Astrocyte (in vitro differentiated cells and primary cell): ENCODE data around the gene OR5V1. TPM values are rescaled to one million over a fixed set of nuclear protein-coding genes. Genes with fewer than 3 reads are reported as not detected.
"Not testable (repeated sequence)": the region's sequence is repeated elsewhere in the genome, so short reads cannot be mapped to it uniquely, and the experiment has no call there.

ENCODE experiments used
- DNase-seq: peaks from one replicate; pipeline ENCODE4 v3.0.0-alpha.2; 2010; ENCODE audit warnings: low read depth
- FAIRE-seq: peaks from 2 replicates; lab custom pipeline; 2011; peaks lifted over from hg19 to GRCh38; lab: Jason Lieb, UNC
- H2AFZ ChIP-seq: 2 replicates; pipeline ENCODE4 v1.6.0; 2012; ENCODE audit warnings: low read depth, low read length, inconsistent platforms
- H3K27ac ChIP-seq: 2 replicates; pipeline ENCODE4 v1.5.1; 2011; ENCODE audit warnings: low read depth, low read length, inconsistent platforms
- H3K27me3 ChIP-seq: 2 replicates; pipeline ENCODE4 v1.6.0; 2011; ENCODE audit warnings: low read length, inconsistent platforms; ENCODE audit not compliant: insufficient read depth
- H3K36me3 ChIP-seq: 2 replicates; pipeline ENCODE4 v1.5.1; 2011; ENCODE audit warnings: low read length, inconsistent platforms; ENCODE audit not compliant: insufficient read depth
- H3K4me1 ChIP-seq: 2 replicates; pipeline ENCODE4 v1.5.1; 2011; ENCODE audit warnings: low read length, inconsistent platforms; ENCODE audit not compliant: insufficient read depth
- H3K4me2 ChIP-seq: 2 replicates; pipeline ENCODE4 v1.6.0; 2012; ENCODE audit warnings: low read length, inconsistent platforms
- H3K4me3 ChIP-seq: 2 replicates; pipeline ENCODE4 v1.5.1; 2011; ENCODE audit warnings: low read depth, mild to moderate bottlenecking, low read length, inconsistent platforms; ENCODE audit not compliant: insufficient read depth
- H3K79me2 ChIP-seq: 2 replicates; pipeline ENCODE4 v1.6.0; 2012; ENCODE audit warnings: mild to moderate bottlenecking, low read length, inconsistent platforms; ENCODE audit not compliant: insufficient read depth
- H3K9ac ChIP-seq: 2 replicates; pipeline ENCODE4 v1.6.0; 2012; ENCODE audit warnings: mild to moderate bottlenecking, low read length, inconsistent platforms
- H3K9me3 ChIP-seq: 2 replicates; pipeline ENCODE4 v1.5.1; 2012; ENCODE audit warnings: low read depth, mild to moderate bottlenecking, low read length, inconsistent platforms; ENCODE audit not compliant: insufficient read depth
- H4K20me1 ChIP-seq: 2 replicates; pipeline ENCODE4 v1.6.0; 2012; ENCODE audit warnings: low read length, inconsistent platforms; ENCODE audit not compliant: insufficient read depth
- H3K27ac Mint-ChIP-seq: one replicate; pipeline ENCODE4 v1.8.0; 2021; ENCODE audit warnings: mild to moderate bottlenecking, mixed read lengths; ENCODE audit not compliant: unreplicated experiment
- H3K27me3 Mint-ChIP-seq: one replicate; pipeline ENCODE4 v1.8.0; 2021; ENCODE audit warnings: low read depth, mixed read lengths; ENCODE audit not compliant: unreplicated experiment
- H3K36me3 Mint-ChIP-seq: one replicate; pipeline ENCODE4 v1.8.0; 2021; ENCODE audit warnings: low read depth, mixed read lengths; ENCODE audit not compliant: unreplicated experiment
- H3K4me1 Mint-ChIP-seq: one replicate; pipeline ENCODE4 v1.8.0; 2021; ENCODE audit warnings: low read depth, mixed read lengths; ENCODE audit not compliant: unreplicated experiment
- H3K4me3 Mint-ChIP-seq: one replicate; pipeline ENCODE4 v1.8.0; 2021; ENCODE audit warnings: mild to moderate bottlenecking, moderate library complexity, mixed read lengths; ENCODE audit not compliant: unreplicated experiment
- H3K9me3 Mint-ChIP-seq: one replicate; pipeline ENCODE4 v1.8.0; 2021; ENCODE audit warnings: mild to moderate bottlenecking, mixed read lengths; ENCODE audit not compliant: unreplicated experiment
- CTCF ChIP-seq: IDR thresholded peaks from 2 replicates; pipeline ENCODE4 v1.5.1; 2011; ENCODE audit warnings: low read depth, mild to moderate bottlenecking, inconsistent platforms, low read length, moderate library complexity; ENCODE audit not compliant: insufficient read depth
- EZH2 ChIP-seq: IDR thresholded peaks from 2 replicates; pipeline ENCODE4 v1.6.1; 2012; ENCODE audit warnings: mild to moderate bottlenecking, low read length, inconsistent platforms; ENCODE audit not compliant: insufficient read depth
- total RNA-seq: library from RNA; stranded (reverse); gene quantifications from 2 replicates; pipeline ENCODE4 v1.2.1, GENCODE V29; 2021

OR5V1 gene
- total RNA-seq, 1 donor from 2014 or later, result not detected

DNA sequence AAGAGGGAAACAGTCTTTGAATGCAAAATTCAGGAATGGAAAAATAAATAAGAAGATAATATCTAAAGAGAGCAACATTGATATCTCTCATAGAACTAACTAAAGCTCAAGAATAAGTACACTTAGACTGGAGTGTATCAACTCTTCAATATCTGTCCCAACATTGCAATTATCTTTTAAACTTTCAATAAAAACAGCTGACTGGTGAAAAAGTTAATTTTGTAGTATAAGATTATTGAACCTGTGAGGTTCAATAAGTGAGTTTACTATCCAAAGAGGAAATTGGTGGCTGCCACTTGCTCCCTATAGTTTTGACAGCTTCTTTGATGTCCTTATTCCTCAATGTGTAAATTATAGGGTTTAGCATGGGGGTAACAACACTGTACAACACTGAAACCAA, 13.7 kb downstream of the OR5V1 start:
- Mint-ChIP-seq H3K36me3 (no peaks in the 10 kb centered on the region), H3K9me3 (peaks cover 11% of the 10 kb centered on the region), H3K4me3 (no peak overlapping the region), H3K27ac (no peak overlapping the region), H3K27me3 (peaks cover 2% of the 10 kb centered on the region), H3K4me1 (no peaks in the 10 kb centered on the region)
- no peak overlapping the region for H3K27ac ChIP-seq
- H4K20me1 ChIP-seq, result no peaks in the 10 kb centered on the region
- DNase-seq, result no peak
- no peaks in the 10 kb centered on the region for H3K36me3 ChIP-seq
- H3K4me2 ChIP-seq, result no peak overlapping the region
- no peaks in the 10 kb centered on the region for H3K9me3 ChIP-seq
- no peak for FAIRE-seq
- H3K9ac ChIP-seq, result no peak overlapping the region
- no peak for TF ChIP-seq EZH2
- TF ChIP-seq CTCF, result no peak
- no peak overlapping the region for H3K4me3 ChIP-seq
- H3K4me1 ChIP-seq, result no peaks in the 10 kb centered on the region
- no peak overlapping the region for H2AFZ ChIP-seq
- no peaks in the 10 kb centered on the region for H3K27me3 ChIP-seq
- H3K79me2 ChIP-seq, result no peaks in the 10 kb centered on the region

DNA sequence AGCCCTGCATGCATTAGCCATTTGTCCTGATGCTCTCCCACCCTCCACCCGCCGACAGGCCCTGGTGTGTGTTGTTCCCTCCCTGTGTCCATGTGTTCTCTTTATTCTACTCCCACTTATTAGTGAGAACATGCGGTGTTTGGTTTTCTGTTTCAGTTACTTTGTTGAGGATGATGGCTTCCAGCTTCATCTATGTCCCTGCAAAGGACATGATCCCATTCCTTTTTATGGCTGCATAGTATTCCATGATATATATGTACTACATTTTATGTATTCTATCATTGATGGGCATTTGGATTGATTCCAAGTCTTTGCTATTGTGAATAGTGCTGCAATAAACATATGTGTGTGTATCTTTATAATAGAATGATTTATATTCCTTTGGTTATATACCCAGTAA, 19.3 kb downstream of the OR5V1 start:
- FAIRE-seq, H3K4me1 Mint-ChIP-seq, H3K9me3 ChIP-seq, H3K27me3 Mint-ChIP-seq, H3K27ac Mint-ChIP-seq, H3K4me2 ChIP-seq, H3K4me3 Mint-ChIP-seq, H4K20me1 ChIP-seq, H3K79me2 ChIP-seq, H3K4me3 ChIP-seq, DNase-seq, H3K27ac ChIP-seq, H3K9ac ChIP-seq, H2AFZ ChIP-seq, H3K4me1 ChIP-seq, H3K36me3 ChIP-seq, H3K36me3 Mint-ChIP-seq, H3K27me3 ChIP-seq: not testable (repeated sequence)
- peaks cover 11% of the 10 kb centered on the region for H3K9me3 Mint-ChIP-seq

GRCh38 chr6:29345380-29345779, 23.3 kb downstream of the OR5V1 start:
- H3K4me2 ChIP-seq, result no peak overlapping the region
- H3K27ac Mint-ChIP-seq, result no peak overlapping the region
- no peak overlapping the region for H3K4me3 Mint-ChIP-seq
- no peak overlapping the region for H3K27ac ChIP-seq
- no peaks in the 10 kb centered on the region for H3K36me3 ChIP-seq
- no peaks in the 10 kb centered on the region for H3K4me1 ChIP-seq
- no peak for TF ChIP-seq CTCF
- TF ChIP-seq EZH2, result no peak
- no peaks in the 10 kb centered on the region for H3K27me3 Mint-ChIP-seq
- no peaks in the 10 kb centered on the region for H3K36me3 Mint-ChIP-seq
- no peak overlapping the region for H3K9ac ChIP-seq
- no peaks in the 10 kb centered on the region for H4K20me1 ChIP-seq
- no peak overlapping the region for H2AFZ ChIP-seq
- H3K4me3 ChIP-seq, result no peak overlapping the region
- no peaks in the 10 kb centered on the region for H3K9me3 Mint-ChIP-seq
- H3K4me1 Mint-ChIP-seq, result no peaks in the 10 kb centered on the region
- H3K79me2 ChIP-seq, result no peaks in the 10 kb centered on the region
- FAIRE-seq (no peak), DNase-seq (no peak)
- H3K27me3 ChIP-seq, result no peaks in the 10 kb centered on the region
- H3K9me3 ChIP-seq, result no peaks in the 10 kb centered on the region
